Measurements from ENCODE around the gene CAPN2.

DNA sequence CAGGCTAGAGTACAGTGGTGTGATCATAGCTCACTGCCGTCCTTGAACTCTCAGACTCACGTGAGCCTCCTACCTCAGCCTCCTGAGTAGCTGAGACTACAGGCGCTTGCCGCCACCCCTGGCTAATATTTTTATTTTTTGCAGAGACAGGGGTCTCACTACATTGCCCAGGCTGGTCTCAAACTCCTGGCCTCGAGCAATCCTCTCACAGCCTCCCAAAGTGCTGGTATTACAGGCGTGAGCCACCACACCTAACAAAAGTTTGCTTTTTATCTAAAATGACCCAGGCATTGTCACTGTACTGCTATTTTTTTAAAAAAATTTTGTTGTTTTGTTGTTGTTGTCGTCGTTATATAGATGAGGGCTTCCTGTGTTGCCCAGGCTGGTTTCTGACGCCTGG is 46.4 kb downstream of the CAPN2 start:
- TF ChIP-seq YY1 (IDR thresholded peaks at IDR 0.05; ENCODE audit: insufficient read depth, insufficient read length) (no peak), ZNF274 (IDR thresholded peaks at IDR 0.05; ENCODE audit: low read depth, low read length) (no peak)

Measured in NT2/D1 (cell line).